ENCODE data around the gene CAMTA2. TPM values are rescaled to one million over a fixed set of nuclear protein-coding genes. Genes with fewer than 3 reads are reported as not detected.
"Not testable (repeated sequence)": the region's sequence is repeated elsewhere in the genome, so short reads cannot be mapped to it uniquely, and the experiment has no call there.

CAMTA2 gene
- 10 to 100 TPM; 49.1 to 52.2 TPM for total RNA-seq
- long read RNA-seq, partial matches to known transcripts: 4 of 20 reads
- long read RNA-seq, other reads (novel, unspliced or antisense): 15 of 20 reads

DNA sequence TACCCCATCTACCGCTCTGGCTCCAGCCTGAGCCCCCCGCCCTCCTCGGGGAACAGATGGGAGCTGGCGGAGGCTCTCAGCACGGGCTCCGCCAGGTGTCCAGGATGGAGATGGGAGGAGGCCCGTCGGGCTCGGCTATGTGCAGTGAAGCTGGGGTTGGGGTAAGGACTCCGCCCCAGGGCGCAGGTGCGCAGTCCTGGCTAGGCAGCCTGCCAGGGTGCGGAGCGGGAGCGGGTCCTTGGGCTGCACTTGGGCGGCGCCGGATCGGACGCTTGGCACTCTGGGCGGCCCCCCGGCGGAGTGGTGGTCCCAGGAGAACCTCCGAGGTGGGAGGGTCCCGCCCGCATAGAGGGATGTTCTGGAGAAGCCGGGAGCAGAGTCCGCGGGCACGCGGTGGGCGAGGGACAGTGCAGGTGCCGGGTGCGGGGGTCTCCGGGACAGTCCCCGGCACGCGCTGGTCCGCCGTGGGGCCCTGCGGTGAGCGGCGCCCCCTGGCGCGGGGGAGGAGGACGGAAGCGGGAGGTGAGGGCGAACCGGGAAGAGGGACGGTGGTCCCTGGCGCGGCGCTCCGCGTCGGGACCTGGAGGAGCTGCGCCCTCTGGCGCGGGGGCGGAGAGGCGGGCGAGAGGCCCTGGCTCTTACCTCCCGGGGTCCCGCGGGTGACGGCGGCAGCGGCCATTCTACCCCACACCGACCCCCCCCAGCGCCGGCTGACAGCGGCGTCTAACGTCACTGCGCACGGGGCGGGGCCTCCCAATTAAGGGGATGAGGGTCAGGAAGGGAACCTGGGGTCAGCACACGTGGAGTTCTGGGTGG, at the start of gene CAMTA2:
Gene CAMTA2, minus strand, starts transcription at position 725 of the 816 bp plus-strand sequence. CDS start 1,453 bp downstream, outside the sequence.
- DNase-seq (peak; percentile 91 to 97), ATAC-seq (peak; percentile 83)
- intact Hi-C loops (cut with DNase I, micrococcal nuclease): loop anchor here in 1 of 2 donors (10.0 kb wide), 1 partner anchor 72 kb away; no protein-coding TSS in a partner anchor

GRCh38 chr17:5035315-5035714, 47.8 kb upstream of the CAMTA2 start, which contains the start of gene SLC52A1:
Gene SLC52A1, minus strand, starts transcription at chr17:5035426. Its CDS starts 820 bp downstream, at chr17:5034606.
- intact Hi-C loops (cut with DNase I, micrococcal nuclease): no loop called here
- DNase-seq (no peak), ATAC-seq (peak; percentile 72)

DNA sequence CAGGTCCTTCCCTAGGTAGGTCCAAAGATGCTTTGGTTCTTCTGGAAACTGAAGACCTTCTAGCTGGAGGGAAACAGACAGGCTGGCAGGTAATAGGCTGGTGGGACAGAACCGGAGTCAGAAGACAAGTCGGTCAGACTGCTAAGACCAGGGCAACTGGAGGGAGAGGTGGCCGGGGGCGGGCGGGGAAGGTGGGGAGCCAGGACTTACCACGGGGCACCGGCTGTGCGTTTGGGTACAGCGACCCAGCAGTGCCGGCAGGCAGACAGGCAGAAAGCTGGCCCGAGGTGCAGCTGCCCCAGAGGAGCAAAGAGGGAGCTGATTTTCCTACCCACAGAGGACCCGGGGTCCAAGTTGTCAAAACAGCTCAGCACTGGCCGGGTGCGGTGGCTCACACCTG, 47.2 kb upstream of the CAMTA2 start:
- intact Hi-C loops (cut with DNase I, micrococcal nuclease): no loop called here
- DNase-seq (no peak), ATAC-seq (no peak)

DNA sequence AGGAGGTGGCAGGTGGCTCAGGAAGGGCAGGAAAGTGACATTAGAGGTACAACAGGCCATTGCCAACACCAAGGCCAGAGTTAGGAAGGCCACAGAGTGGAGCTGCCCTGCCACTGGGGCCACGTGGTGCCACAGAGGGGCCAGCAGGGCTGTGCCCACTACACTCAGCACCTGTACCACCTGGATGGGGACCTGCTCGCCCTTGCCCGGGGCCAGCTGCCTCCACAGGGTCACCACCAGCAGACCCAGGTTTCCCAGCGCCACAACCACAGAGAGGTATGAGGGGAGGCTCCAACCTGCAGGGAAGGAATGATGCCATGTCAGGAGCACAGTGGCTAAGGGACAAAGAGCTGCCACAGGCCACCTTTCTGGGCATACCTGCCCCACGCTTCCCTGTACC, 46.6 kb upstream of the CAMTA2 start:
- intact Hi-C loops (cut with DNase I, micrococcal nuclease): no loop called here
- no peak for DNase-seq
- no peak for ATAC-seq

DNA sequence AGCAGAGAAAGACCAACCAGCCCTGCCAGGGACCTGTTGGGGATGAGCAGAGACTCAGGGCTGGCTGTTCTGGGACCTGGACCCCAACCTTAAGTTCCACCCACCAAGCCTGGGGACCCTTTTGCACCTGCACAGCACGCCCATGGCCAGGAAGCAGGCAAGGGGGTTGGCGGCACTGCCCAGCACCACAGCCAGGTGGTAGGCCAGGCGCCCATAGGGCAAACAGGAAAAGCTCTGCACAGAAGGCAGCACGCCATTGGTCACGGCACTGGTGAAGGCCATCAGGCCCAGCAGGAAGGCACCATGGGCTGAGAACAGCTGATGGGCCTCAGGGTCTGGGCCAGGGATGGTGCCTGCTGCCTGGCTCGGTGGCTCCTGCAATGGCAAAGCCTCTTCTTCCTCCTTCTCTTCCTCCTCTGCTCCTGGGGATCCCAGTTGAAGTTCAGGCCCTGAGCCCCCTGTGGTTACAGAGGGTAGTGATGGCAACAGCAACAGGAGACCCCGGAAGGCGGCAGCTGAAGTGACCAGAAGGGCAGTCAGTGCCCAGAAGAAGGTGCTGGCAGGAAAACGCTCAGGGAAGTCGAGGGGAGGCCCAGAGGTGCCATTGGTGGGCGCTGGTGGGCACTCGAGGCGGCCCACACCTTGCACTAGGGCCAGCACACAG, 46.0 kb upstream of the CAMTA2 start:
- DNase-seq (no peak), ATAC-seq (no peak)
- intact Hi-C loops (cut with DNase I, micrococcal nuclease): no loop called here

DNA sequence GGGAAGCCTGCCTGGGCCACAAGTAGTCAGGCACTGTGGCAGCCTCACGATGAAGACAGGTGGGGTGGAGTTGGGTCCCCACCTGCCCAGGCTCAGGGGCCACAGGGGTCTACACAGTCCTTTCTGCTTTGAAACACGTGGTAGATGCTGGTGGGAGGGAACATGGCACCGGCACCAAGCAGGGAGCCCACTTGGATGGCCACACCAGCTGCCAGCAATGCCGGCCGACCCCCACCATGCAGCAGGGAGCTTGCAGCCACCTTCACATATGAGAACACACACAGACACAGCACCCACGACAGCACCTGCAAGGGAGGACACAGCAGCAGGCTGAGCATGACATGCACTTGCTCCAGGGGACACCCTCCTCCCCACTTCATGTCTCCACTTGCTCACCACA, 45.4 kb upstream of the CAMTA2 start:
- intact Hi-C loops (cut with DNase I, micrococcal nuclease): no loop called here
- ATAC-seq (no peak), DNase-seq (no peak)

GRCh38 chr17:5031365-5032082, 44.0 kb upstream of the CAMTA2 start:
- ATAC-seq: peak; percentile 65
- peak; percentile 72 to 90 for DNase-seq
- intact Hi-C loops (cut with DNase I, micrococcal nuclease): loop anchor here in 1 of 2 donors (2.0 kb wide), 1 partner anchor 31 kb away; no protein-coding TSS in a partner anchor

GRCh38 chr17:5030168-5030567, 42.7 kb upstream of the CAMTA2 start:
- not testable (repeated sequence) for ATAC-seq, DNase-seq
- intact Hi-C loops (cut with DNase I, micrococcal nuclease): loop anchor here in 1 of 2 donors (2.0 kb wide), 1 partner anchor 33 kb away; no protein-coding TSS in a partner anchor

GRCh38 chr17:5027916-5028315, 40.4 kb upstream of the CAMTA2 start:
- no peak for ATAC-seq
- no peak for DNase-seq
- intact Hi-C loops (cut with DNase I, micrococcal nuclease): no loop called here

- no peak for ATAC-seq
- DNase-seq: no peak
- intact Hi-C loops (cut with DNase I, micrococcal nuclease): no loop called here
Measured at GRCh38 chr17:5027299-5027698, 39.8 kb upstream of the CAMTA2 start.

DNA sequence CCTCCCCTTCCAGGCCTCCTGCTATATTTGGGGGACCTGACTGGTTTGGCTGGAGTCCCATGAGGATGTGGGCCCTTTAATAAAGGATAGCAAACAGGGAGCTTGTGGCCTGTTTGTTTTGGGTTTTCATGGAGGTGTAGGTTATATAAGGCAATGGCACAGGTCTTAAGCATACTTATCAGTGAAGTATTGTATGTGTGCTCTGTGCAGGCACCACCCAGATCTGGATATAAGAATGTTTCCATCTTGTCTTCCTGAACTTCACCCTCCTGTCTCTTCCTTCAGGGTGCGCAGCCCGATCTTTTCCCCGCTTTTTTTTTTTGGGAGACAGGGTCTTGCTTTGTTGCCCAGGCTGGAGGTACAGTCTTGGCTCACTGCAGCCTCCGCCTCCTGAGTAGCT, 37.1 kb upstream of the CAMTA2 start:
- DNase-seq: no peak
- no peak for ATAC-seq
- intact Hi-C loops (cut with DNase I, micrococcal nuclease): no loop called here

- intact Hi-C loops (cut with DNase I, micrococcal nuclease): no loop called here
- ATAC-seq: no peak
- no peak for DNase-seq
Measured at GRCh38 chr17:5023588-5024147, 36.2 kb upstream of the CAMTA2 start.

GRCh38 chr17:5022171-5022711, 34.8 kb upstream of the CAMTA2 start:
- no peak for ATAC-seq
- intact Hi-C loops (cut with DNase I, micrococcal nuclease): no loop called here
- no peak for DNase-seq

DNA sequence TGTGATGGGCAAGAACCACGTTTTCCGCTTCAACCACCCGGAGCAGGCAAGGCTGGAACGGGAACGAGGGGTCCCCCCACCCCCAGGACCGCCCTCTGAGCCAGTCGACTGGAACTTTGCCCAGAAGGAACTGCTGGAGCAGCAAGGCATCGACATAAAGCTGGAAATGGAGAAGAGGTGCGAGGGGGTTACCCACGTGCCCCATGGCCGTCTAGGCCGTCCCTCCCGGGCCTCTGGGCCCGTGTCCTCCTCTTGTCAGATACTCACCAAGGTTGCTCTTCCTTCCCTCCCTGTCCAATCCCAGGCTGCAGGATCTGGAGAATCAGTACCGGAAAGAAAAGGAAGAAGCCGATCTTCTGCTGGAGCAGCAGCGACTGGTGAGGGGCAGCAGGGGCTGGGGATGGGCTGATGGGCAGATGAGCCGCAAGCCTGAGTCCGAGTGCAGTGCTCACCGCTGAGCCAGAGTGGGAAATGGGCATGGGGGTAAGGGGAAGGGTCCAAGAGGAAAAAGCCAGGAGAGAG, 33.1 kb upstream of the CAMTA2 start:
- intact Hi-C loops (cut with DNase I, micrococcal nuclease): no loop called here
- no peak for ATAC-seq
- DNase-seq: no peak

GRCh38 chr17:5019475-5019956, 32.0 kb upstream of the CAMTA2 start:
- intact Hi-C loops (cut with DNase I, micrococcal nuclease): no loop called here
- DNase-seq: no peak
- ATAC-seq: peak; percentile 23

- peak; percentile 2 for ATAC-seq
- no peak for DNase-seq
- intact Hi-C loops (cut with DNase I, micrococcal nuclease): no loop called here
Measured at GRCh38 chr17:5014357-5014756, 26.9 kb upstream of the CAMTA2 start.

DNA sequence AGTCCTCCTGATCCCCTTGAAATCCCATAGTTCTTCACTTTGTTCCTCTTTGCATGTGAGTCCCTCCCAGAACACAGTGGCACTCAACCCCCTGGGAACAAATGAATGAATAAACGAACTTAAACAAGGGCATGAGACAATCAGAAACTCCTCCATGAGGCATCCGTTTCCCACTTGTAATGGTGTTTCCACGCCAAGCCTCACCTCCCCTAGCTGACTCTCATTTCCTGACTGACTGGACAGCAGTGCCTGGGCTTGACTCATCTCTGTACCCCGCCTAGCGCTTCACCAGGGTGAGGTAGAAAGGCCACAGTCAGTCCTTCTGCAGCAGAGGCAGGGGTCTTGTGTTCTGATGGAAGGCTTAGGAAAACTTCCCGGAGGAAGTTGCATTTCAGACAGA, 24.5 kb upstream of the CAMTA2 start:
- intact Hi-C loops (cut with DNase I, micrococcal nuclease): no loop called here
- no peak for DNase-seq
- no peak for ATAC-seq

- ATAC-seq: no peak
Measured at GRCh38 chr17:5003214-5003867, 15.9 kb upstream of the CAMTA2 start.

More at GRCh38 chr17:5003214-5003867, 15.9 kb upstream of the CAMTA2 start:
- DNase-seq: no peak
- intact Hi-C loops (cut with DNase I, micrococcal nuclease): no loop called here

All from left colon (tissue), 2 donors.